OCI-LY3 (cell line): Measurements from ENCODE around the gene C3orf20.

Experiments used
- H2AFZ ChIP-seq: fragments of 200-600, 300-600 bp; shearing (Covaris generic); 2 replicates; pipeline ENCODE4 v1.6.0; 2014; ENCODE audit warnings: antibody characterized with exemption, low read depth, low read length
- H3K27ac ChIP-seq: fragments of 200-600, 300-600 bp; sonication (generic); 2 replicates; pipeline ENCODE4 v1.5.1; 2014; ENCODE audit warnings: mild to moderate bottlenecking, low read length, moderate library complexity, mixed read lengths
- H3K27me3 ChIP-seq: fragments of 200-600, 300-600 bp; sonication (generic); 2 replicates; pipeline ENCODE4 v1.6.1; 2014; ENCODE audit warnings: low read depth, low read length, mixed read lengths
- H3K36me3 ChIP-seq: fragments of 200-600, 300-600 bp; sonication (generic); replicated peaks from 2 replicates; pipeline ENCODE3; 2014; ENCODE audit warnings: low read depth, low read length, mixed read lengths
- H3K4me1 ChIP-seq: fragments of 300-600, 200-600 bp; sonication (generic); 2 replicates; pipeline ENCODE4 v1.6.1; 2014; ENCODE audit warnings: low read length, mixed read lengths
- H3K4me2 ChIP-seq: fragments of 200-600, 300-600 bp; sonication (generic); 2 replicates; pipeline ENCODE4 v1.6.1; 2014; ENCODE audit warnings: low read length, mixed read lengths
- H3K4me3 ChIP-seq: fragments of 300-600, 200-600 bp; sonication (generic); 2 replicates; pipeline ENCODE4 v1.5.1; 2014; ENCODE audit warnings: antibody characterized with exemption, mild to moderate bottlenecking, low read length, moderate library complexity
- H3K79me2 ChIP-seq: fragments of 300-600, 200-600 bp; shearing (Covaris generic); 2 replicates; pipeline ENCODE4 v1.6.1; 2014; ENCODE audit warnings: mild to moderate bottlenecking, low read length, mixed read lengths
- H3K9ac ChIP-seq: fragments of 300-600, 200-600 bp; shearing (Covaris generic); 2 replicates; pipeline ENCODE4 v1.6.0; 2014; ENCODE audit warnings: mild to moderate bottlenecking, low read length, moderate library complexity
- H3K9me3 ChIP-seq: fragments of 200-600, 300-600 bp; shearing (Covaris generic); 2 replicates; pipeline ENCODE4 v1.6.1; 2014; ENCODE audit warnings: low read length, mixed read lengths; ENCODE audit not compliant: insufficient read depth
- H4K20me1 ChIP-seq: fragments of 200-600, 300-600 bp; sonication (generic); 2 replicates; pipeline ENCODE4 v1.6.1; 2016; ENCODE audit warnings: low read length, mixed read lengths; ENCODE audit not compliant: insufficient read depth
- CTCF ChIP-seq: fragments of 200-600, 300-600 bp; sonication (generic); IDR thresholded peaks from 2 replicates; pipeline ENCODE4 v1.5.1; 2014; ENCODE audit warnings: antibody characterized with exemption, low read length, low read depth
- EZH2phosphoT487 ChIP-seq: fragments of 200-600 bp; shearing (Covaris generic); IDR thresholded peaks from 2 replicates; pipeline ENCODE4 v1.6.1; 2018; ENCODE audit warnings: antibody characterized with exemption, mixed run types, low read depth

The C3orf20 gene

DNA sequence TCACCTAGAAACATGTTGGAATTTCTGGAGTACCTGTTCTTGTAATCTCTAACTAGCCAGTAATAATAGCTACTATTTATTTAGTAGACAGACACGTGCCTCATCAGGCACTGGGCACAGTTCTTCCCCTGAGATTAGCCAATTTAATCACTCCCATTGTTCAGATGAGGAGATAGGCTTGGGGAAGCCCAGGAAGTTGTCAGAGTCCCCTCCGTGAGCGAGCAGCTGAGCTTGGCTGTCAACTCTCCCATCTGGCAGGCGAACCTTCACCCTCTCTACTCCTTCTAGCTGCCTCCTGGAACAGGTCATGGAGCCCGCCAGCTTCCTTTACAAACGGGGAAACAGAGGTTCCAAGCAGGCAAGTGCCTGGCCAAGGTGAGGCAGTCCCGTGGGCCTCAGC is 112.7 kb downstream of the C3orf20 start:
- H3K36me3 ChIP-seq: no peaks in the 10 kb centered on the region
- H3K27ac ChIP-seq: no peak overlapping the region
- TF ChIP-seq EZH2phosphoT487: no peak
- H3K27me3 ChIP-seq: peaks cover 25% of the 10 kb centered on the region
- H3K4me3 ChIP-seq: no peak overlapping the region
- no peaks in the 10 kb centered on the region for H3K9me3 ChIP-seq
- H2AFZ ChIP-seq: no peak overlapping the region
- H3K9ac ChIP-seq: no peak overlapping the region
- H4K20me1 ChIP-seq: no peaks in the 10 kb centered on the region
- H3K4me2 ChIP-seq: no peak overlapping the region
- no peaks in the 10 kb centered on the region for H3K4me1 ChIP-seq
- H3K79me2 ChIP-seq: no peaks in the 10 kb centered on the region

DNA sequence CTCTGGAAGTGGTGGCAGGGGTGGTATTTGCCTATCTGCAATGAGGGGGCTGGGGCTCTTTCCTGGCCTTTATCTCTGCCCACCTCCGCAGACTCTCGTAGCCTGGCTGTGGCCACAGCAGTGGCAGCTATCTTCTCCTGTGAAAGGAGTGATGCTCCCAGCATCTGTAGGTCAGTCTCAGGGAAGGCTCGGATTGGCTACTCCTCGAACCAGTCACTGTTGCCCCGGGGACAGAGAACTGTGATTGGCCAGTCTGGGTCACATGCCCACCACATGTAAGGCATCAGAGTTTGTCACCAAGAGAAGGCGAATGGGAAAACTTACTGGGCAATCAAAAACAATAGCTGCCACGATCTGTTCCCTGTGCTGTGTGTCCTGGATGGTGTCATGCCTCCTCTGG is 113.7 kb downstream of the C3orf20 start:
- no peak overlapping the region for H3K27ac ChIP-seq
- H3K9me3 ChIP-seq: no peaks in the 10 kb centered on the region
- no peak for TF ChIP-seq CTCF
- TF ChIP-seq EZH2phosphoT487: no peak
- H3K4me2 ChIP-seq: no peak overlapping the region
- no peaks in the 10 kb centered on the region for H3K4me1 ChIP-seq
- no peak overlapping the region for H3K9ac ChIP-seq
- H4K20me1 ChIP-seq: no peaks in the 10 kb centered on the region
- no peaks in the 10 kb centered on the region for H3K36me3 ChIP-seq
- no peak overlapping the region for H2AFZ ChIP-seq
- H3K4me3 ChIP-seq: no peak overlapping the region
- peaks cover 34% of the 10 kb centered on the region for H3K27me3 ChIP-seq
- H3K79me2 ChIP-seq: no peaks in the 10 kb centered on the region

DNA sequence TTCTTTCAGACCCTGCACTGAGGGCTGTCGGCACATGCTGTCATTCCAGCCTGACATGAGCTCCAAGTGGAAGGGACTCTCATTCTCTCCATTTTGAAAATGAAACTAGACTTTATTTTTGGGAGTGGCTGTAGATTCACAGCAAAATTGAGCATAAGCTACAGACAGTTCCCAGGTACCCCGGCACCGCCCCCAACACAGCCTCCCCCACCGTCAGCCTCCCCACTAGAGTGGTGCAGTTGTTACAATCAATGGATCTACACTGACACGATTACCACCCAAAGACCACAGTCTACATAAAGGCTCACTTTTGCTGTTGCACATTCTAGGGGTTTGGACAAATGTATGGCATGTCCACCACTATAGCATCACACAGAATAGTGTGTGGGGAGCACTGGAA is 114.3 kb downstream of the C3orf20 start:
- Histone ChIP-seq H3K4me2 (no peak overlapping the region), H3K9me3 (no peaks in the 10 kb centered on the region), H3K27me3 (peaks cover 40% of the 10 kb centered on the region), H4K20me1 (no peaks in the 10 kb centered on the region), H3K27ac (no peak overlapping the region), H3K36me3 (no peaks in the 10 kb centered on the region), H3K4me1 (no peaks in the 10 kb centered on the region), H3K4me3 (no peak overlapping the region), H3K79me2 (no peaks in the 10 kb centered on the region), H2AFZ (no peak overlapping the region), H3K9ac (no peak overlapping the region)
- TF ChIP-seq CTCF: no peak

DNA sequence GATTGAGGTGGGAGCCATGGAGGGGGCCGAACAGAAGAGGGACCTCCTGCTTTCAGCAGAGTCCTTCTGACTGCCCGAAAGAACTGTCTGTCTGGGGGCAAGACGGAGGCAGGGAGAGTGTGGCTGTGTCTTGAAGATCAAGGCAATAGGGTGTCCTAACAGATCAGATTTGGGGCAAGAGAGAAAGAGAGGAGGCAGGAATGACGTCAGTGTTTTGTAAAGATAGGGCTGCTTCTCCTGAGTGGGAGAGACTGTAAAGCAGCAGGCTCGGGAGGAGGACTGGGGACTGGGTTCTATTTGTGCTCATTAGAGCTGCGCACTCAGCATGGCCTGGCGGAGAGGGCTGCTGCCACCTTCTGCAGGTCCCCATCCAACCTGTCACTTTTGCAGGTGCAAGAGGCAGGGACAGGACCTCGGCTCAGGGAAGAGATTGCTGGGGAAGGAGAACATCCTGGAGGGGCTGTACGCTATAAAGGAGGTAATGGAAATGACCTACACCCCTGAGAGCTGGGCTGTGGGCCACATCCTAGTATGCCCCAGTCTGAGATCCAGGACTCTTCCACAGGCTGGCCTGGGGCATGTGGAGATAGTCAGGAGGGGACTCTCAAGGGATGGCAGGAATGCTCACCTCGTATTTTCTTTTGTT is 114.8 kb downstream of the C3orf20 start:
- H3K4me1 ChIP-seq: no peaks in the 10 kb centered on the region
- H3K27me3 ChIP-seq: peaks cover 45% of the 10 kb centered on the region
- H3K27ac ChIP-seq: no peak overlapping the region
- H3K4me3 ChIP-seq: no peak overlapping the region
- no peaks in the 10 kb centered on the region for H3K9me3 ChIP-seq
- H3K79me2 ChIP-seq: no peaks in the 10 kb centered on the region
- no peaks in the 10 kb centered on the region for H4K20me1 ChIP-seq
- TF ChIP-seq CTCF (no peak), EZH2phosphoT487 (no peak)
- no peak overlapping the region for H2AFZ ChIP-seq
- H3K4me2 ChIP-seq: no peak overlapping the region
- H3K9ac ChIP-seq: no peak overlapping the region
- no peaks in the 10 kb centered on the region for H3K36me3 ChIP-seq
